Neural progenitor cell (in vitro differentiated cells): ENCODE results near the gene MYO1E.

Experiments
- CTCF ChIP-seq: fragments of 200-600 bp; sonication (generic); IDR thresholded peaks from 2 replicates; pipeline ENCODE4 v1.5.1; 2017; ENCODE audit warnings: antibody characterized with exemption, mild to moderate bottlenecking
- EZH2 ChIP-seq: fragments of 200-600 bp; sonication (generic); IDR thresholded peaks from 2 replicates; pipeline ENCODE4 v1.6.1; 2017; ENCODE audit warnings: antibody characterized with exemption, mild to moderate bottlenecking, moderate library complexity

- TF ChIP-seq CTCF: no peak
- TF ChIP-seq EZH2: no peak
Observed at GRCh38 chr15:59298225-59298853, 74.3 kb downstream of the MYO1E start.
